A673 (cell line): ENCODE results near the gene C1orf141. TPM values are rescaled to one million over a fixed set of nuclear protein-coding genes. Genes with fewer than 3 reads are reported as not detected.

Experiments
- BruUV-seq: library from RNA; stranded (reverse); fragments of 400-500 nt; replicated peaks from 2 replicates; lab custom pipeline; 2021; lab: Mats Ljungman, UMichigan
- CTCF ChIA-PET: fragments of 300-600 bp; sonication (Branson Sonifier 250); formaldehyde crosslinking; loops from one replicate; lab custom pipeline; 2022; ENCODE audit warnings: antibody characterized with exemption; lab: Charles Lee
- POLR2A ChIA-PET: fragments of 300-600 bp; sonication (Branson Sonifier 250); formaldehyde crosslinking; loops from one replicate; lab custom pipeline; 2022; ENCODE audit warnings: antibody characterized with exemption; ENCODE audit not compliant: low non-redundant PET; lab: Charles Lee
- DNase-seq: peaks from one replicate; pipeline ENCODE4 v3.0.0-alpha.2; 2015; ENCODE audit warnings: low spot score
- H3K27ac ChIP-seq: fragments of 200-600 bp; sonication (generic); 2 replicates; pipeline ENCODE4 v1.5.1; 2016; ENCODE audit warnings: mixed run types, low read depth, mild to moderate bottlenecking, mixed read lengths, antibody characterized with exemption, low read length; ENCODE audit not compliant: poor library complexity, severe bottlenecking
- H3K27me3 ChIP-seq: fragments of 200-600 bp; sonication (generic); replicated peaks from 2 replicates; pipeline ENCODE4 v1.6.1; 2017; ENCODE audit warnings: mixed run types, low read depth, mild to moderate bottlenecking, mixed read lengths, antibody characterized with exemption, low read length; ENCODE audit not compliant: insufficient read depth, poor library complexity
- H3K36me3 ChIP-seq: fragments of 200-600 bp; sonication (generic); 2 replicates; pipeline ENCODE4 v1.6.1; 2016; ENCODE audit warnings: mixed run types, mild to moderate bottlenecking, mixed read lengths, antibody characterized with exemption, low read length; ENCODE audit not compliant: insufficient read depth, poor library complexity, severe bottlenecking
- H3K4me1 ChIP-seq: fragments of 200-600 bp; sonication (generic); 2 replicates; pipeline ENCODE4 v1.6.1; 2017; ENCODE audit warnings: mixed run types, mild to moderate bottlenecking, mixed read lengths, antibody characterized with exemption, low read length; ENCODE audit not compliant: insufficient read depth, poor library complexity, severe bottlenecking
- H3K4me3 ChIP-seq: fragments of 200-600 bp; sonication (generic); 2 replicates; pipeline ENCODE4 v1.5.1; 2016; ENCODE audit warnings: low read depth, mixed run types, mild to moderate bottlenecking, mixed read lengths, low read length; ENCODE audit not compliant: poor library complexity, severe bottlenecking
- H3K9me3 ChIP-seq: fragments of 200-600 bp; sonication (generic); 2 replicates; pipeline ENCODE4 v1.6.1; 2016; ENCODE audit warnings: mixed run types, low read depth, mild to moderate bottlenecking, mixed read lengths, antibody characterized with exemption, low read length; ENCODE audit not compliant: poor library complexity, severe bottlenecking
- EZH2 ChIP-seq: fragments of 200-600 bp; sonication (generic); IDR thresholded peaks from 2 replicates; pipeline ENCODE4 v1.6.1; 2017; ENCODE audit warnings: borderline replicate concordance, low read depth, mild to moderate bottlenecking, mixed read lengths, antibody characterized with exemption, low read length; ENCODE audit not compliant: poor library complexity, severe bottlenecking
- intact Hi-C: fragments of 100-400 bp; cut with micrococcal nuclease; formaldehyde crosslinking; loops from one replicate; pipeline ENCODE4 v1.10.0; 2022; ENCODE audit not compliant: unreplicated experiment
- total RNA-seq: library from RNA; stranded (reverse); gene quantifications from 2 replicates; pipeline ENCODE4 v1.2.3, GENCODE V29; 2021
- TF ChIP-seq, protein P1 (sequence below): fragments of 300-800, 200-600 bp; sonication (generic); conservative IDR thresholded peaks from 2 replicates; pipeline ENCODE4 v1.5.1; 2017; ENCODE audit warnings: low read depth, mild to moderate bottlenecking, antibody characterized with exemption, low read length, moderate library complexity, mixed read lengths

C1orf141 gene
- total RNA-seq, 1 experiment from 2014 or later = not detected

DNA sequence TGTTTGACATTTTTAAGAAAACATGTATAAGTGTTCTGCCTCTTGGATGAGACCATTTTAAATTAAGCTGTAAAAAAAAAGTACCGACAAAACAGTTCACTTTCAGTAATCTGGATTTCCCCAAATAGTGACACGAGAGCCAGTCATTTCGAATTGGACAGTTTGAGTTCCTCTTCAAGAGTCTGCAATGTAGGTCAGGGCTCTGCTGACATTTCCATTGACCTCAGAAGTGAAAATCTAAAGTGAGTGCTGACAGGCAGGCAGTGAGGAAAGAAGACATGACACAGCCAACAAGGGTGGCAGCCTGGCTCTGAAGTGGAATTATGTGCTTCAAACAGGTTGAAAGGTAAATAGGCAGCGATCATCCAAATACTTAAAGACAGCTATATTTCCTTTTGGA is 31.4 kb upstream of the C1orf141 start, which contains the start of gene IL23R:
IL23R (plus strand) TSS at position 259 of the 400 bp plus-strand sequence. CDS start 1,667 bp downstream, outside the sequence.
- Histone ChIP-seq H3K27ac (no peak within 1 kb of the TSS), H3K9me3 (no peaks in the 10 kb centered on the region), H3K4me3 (no peak within 1 kb of the TSS), H3K4me1 (no peaks in the 10 kb centered on the region), H3K27me3 (no peaks in the 10 kb centered on the region), H3K36me3 (no peaks in the 10 kb centered on the region)
- intact Hi-C loops = no loop called here
- CTCF ChIA-PET = no interaction called here
- DNase-seq = no peak
- POLR2A ChIA-PET = no interaction called here
- no peak for TF ChIP-seq EZH2
- TF ChIP-seq, protein P1, sequence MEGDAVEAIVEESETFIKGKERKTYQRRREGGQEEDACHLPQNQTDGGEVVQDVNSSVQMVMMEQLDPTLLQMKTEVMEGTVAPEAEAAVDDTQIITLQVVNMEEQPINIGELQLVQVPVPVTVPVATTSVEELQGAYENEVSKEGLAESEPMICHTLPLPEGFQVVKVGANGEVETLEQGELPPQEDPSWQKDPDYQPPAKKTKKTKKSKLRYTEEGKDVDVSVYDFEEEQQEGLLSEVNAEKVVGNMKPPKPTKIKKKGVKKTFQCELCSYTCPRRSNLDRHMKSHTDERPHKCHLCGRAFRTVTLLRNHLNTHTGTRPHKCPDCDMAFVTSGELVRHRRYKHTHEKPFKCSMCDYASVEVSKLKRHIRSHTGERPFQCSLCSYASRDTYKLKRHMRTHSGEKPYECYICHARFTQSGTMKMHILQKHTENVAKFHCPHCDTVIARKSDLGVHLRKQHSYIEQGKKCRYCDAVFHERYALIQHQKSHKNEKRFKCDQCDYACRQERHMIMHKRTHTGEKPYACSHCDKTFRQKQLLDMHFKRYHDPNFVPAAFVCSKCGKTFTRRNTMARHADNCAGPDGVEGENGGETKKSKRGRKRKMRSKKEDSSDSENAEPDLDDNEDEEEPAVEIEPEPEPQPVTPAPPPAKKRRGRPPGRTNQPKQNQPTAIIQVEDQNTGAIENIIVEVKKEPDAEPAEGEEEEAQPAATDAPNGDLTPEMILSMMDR = no peak
- BruUV-seq = no TSS peak

DNA sequence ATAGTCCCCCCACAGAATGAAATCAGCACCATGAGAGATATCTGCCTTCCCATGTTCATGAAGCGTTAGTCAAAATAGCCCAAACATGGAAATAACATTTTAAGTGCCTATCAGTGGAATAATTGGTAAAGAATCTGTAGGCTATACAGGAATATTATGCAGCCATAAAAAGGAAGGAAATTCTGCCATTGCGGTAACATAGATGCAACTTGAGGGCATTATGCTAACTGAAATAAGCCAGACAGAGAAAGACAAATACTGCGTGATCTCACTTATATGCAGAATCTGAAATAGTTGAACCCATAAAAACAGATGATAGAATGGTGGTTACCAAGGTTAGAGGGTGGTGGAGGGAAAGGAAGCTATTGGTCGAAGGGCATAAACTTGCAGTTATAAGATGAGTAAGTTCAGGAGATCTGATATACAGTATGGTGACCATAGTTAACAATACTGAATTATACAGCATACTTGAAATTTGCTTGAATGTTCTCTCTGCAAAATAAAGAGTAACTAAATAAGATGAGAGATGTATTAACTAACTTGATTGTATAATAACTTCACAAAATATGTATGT is 30.8 kb upstream of the C1orf141 start:
- DNase-seq = no peak
- BruUV-seq = no TSS peak
- no peak overlapping the region for H3K4me3 ChIP-seq
- CTCF ChIA-PET = no interaction called here
- intact Hi-C loops = no loop called here
- POLR2A ChIA-PET = no interaction called here
- H3K36me3 ChIP-seq = no peaks in the 10 kb centered on the region
- TF ChIP-seq, protein P1 = no peak
- no peak for TF ChIP-seq EZH2
- no peaks in the 10 kb centered on the region for H3K4me1 ChIP-seq
- H3K27me3 ChIP-seq = no peaks in the 10 kb centered on the region
- H3K27ac ChIP-seq = no peak overlapping the region
- H3K9me3 ChIP-seq = no peaks in the 10 kb centered on the region

DNA sequence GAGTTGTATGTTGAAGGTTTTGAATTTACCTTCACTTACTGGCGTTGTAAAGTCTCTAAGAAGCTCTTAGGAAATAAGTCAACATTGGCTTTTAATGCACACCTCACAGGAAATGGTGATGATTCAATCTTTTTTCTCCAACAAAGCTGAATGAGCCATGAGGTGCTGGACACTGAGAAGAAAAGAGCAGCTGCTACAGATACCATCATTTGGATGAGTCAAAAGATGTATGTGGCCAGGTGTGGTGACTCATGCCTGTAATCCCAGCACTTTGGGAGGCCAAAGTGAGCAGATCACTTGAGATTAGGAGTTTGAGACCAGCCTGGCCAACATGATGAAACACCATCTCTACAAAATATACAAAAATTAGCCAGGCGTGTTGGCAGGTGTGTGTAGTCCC is 28.2 kb upstream of the C1orf141 start:
- ChIA-PET CTCF (no interaction called here), POLR2A (no interaction called here)
- no peak for DNase-seq
- H3K27me3 ChIP-seq = no peaks in the 10 kb centered on the region
- no peaks in the 10 kb centered on the region for H3K36me3 ChIP-seq
- no TSS peak for BruUV-seq
- no peaks in the 10 kb centered on the region for H3K9me3 ChIP-seq
- H3K4me1 ChIP-seq = no peaks in the 10 kb centered on the region
- TF ChIP-seq, protein P1 = no peak
- TF ChIP-seq EZH2 = no peak
- H3K4me3 ChIP-seq = no peak overlapping the region
- no peak overlapping the region for H3K27ac ChIP-seq
- intact Hi-C loops = no loop called here
